ENCODE results near the gene ZNF165.

DNA sequence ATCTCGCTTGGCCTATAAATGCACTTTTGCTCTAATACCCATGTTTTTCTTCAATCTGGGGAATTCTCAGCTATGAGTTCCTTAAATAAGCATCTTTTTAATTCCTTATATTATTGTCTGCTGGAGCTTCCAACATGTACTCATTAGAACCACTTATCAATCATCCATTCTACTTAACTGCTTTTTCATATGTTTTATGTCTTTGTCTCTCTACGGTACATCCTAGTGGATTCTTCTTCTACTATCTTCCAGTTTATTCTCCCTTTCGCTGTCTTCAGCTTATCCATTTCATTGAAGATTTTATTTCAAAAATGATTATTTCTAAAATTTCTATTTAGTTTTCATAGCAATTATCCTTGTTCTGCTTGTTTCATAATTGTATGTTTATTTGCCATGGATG, 31.6 kb downstream of the ZNF165 start:
- TF ChIP-seq, protein P1, sequence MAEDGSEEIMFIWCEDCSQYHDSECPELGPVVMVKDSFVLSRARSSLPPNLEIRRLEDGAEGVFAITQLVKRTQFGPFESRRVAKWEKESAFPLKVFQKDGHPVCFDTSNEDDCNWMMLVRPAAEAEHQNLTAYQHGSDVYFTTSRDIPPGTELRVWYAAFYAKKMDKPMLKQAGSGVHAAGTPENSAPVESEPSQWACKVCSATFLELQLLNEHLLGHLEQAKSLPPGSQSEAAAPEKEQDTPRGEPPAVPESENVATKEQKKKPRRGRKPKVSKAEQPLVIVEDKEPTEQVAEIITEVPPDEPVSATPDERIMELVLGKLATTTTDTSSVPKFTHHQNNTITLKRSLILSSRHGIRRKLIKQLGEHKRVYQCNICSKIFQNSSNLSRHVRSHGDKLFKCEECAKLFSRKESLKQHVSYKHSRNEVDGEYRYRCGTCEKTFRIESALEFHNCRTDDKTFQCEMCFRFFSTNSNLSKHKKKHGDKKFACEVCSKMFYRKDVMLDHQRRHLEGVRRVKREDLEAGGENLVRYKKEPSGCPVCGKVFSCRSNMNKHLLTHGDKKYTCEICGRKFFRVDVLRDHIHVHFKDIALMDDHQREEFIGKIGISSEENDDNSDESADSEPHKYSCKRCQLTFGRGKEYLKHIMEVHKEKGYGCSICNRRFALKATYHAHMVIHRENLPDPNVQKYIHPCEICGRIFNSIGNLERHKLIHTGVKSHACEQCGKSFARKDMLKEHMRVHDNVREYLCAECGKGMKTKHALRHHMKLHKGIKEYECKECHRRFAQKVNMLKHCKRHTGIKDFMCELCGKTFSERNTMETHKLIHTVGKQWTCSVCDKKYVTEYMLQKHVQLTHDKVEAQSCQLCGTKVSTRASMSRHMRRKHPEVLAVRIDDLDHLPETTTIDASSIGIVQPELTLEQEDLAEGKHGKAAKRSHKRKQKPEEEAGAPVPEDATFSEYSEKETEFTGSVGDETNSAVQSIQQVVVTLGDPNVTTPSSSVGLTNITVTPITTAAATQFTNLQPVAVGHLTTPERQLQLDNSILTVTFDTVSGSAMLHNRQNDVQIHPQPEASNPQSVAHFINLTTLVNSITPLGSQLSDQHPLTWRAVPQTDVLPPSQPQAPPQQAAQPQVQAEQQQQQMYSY (CRISPR knock-in tag; IDR thresholded peaks at IDR 0.05), result no peak
- TF ChIP-seq JUND (CRISPR knock-in tag; IDR thresholded peaks at IDR 0.05) (no peak), ZNF598 (CRISPR knock-in tag; IDR thresholded peaks at IDR 0.05; ENCODE audit: borderline replicate concordance) (no peak), MTF2 (CRISPR knock-in tag; IDR thresholded peaks at IDR 0.05; ENCODE audit: borderline replicate concordance) (no peak), NR2C2 (CRISPR knock-in tag; IDR thresholded peaks at IDR 0.05; ENCODE audit: borderline replicate concordance) (no peak), SIN3A (IDR thresholded peaks at IDR 0.05; ENCODE audit: borderline replicate concordance, low read depth, low read length) (no peak), GTF2F1 (IDR thresholded peaks at IDR 0.05; ENCODE audit: low read length) (no peak)

All from HepG2 (cell line).